ENCODE data around the gene ZNRF3.

- TF ChIP-seq CTCF (IDR thresholded peaks at IDR 0.05; ENCODE audit: insufficient read depth, low read length, poor library complexity, severe bottlenecking): no peak
- no peak for TF ChIP-seq EZH2phosphoT487 (conservative IDR thresholded peaks at IDR 0.05; ENCODE audit: low read length)
These were observed 80.0 kb downstream of the ZNRF3 start for GRCh38 chr22:28963362-28963761.

All from SU-DHL-6 (cell line).